HCT116 (cell line): ENCODE results near the gene CNTN4. TPM values are rescaled to one million over a fixed set of nuclear protein-coding genes. Genes with fewer than 3 reads are reported as not detected.

Source experiments
- ATAC-seq: fragments of 200-7000 bp; cut with Tn5 transposase; 2 replicates; pipeline ENCODE4 v1.9.1; 2020; ENCODE audit warnings: mild to moderate bottlenecking, moderate library complexity
- BruUV-seq: library from RNA; stranded (reverse); fragments of 400-500 nt; replicated peaks from 2 replicates; lab custom pipeline; 2021; lab: Mats Ljungman, UMichigan
- CTCF ChIA-PET: fragments of 300-600 bp; sonication (Branson Sonifier 250); formaldehyde crosslinking; loops from one replicate; lab custom pipeline; 2021; ENCODE audit warnings: antibody characterized with exemption; lab: Charles Lee
- POLR2A ChIA-PET: fragments of 300-600, 350-600 bp; sonication (Branson Sonifier 250); formaldehyde crosslinking; loops from one replicate; lab custom pipeline; 2021; ENCODE audit warnings: antibody characterized with exemption; lab: Charles Lee
- RAD21 ChIA-PET, 2 experiments: fragments of 300-600 bp; sonication (Branson Sonifier 250); formaldehyde crosslinking; loops; one replicate each; lab custom pipeline; 2023; ENCODE audit warnings: low total read pairs in 2 of 2; ENCODE audit not compliant: uncharacterized antibody in 2 of 2, unreplicated experiment in 2 of 2, low non-redundant PET in 1 of 2; lab: Charles Lee
- DNase-seq: peaks from one replicate; pipeline ENCODE4 v3.0.0-alpha.2; 2010; ENCODE audit warnings: low read depth, low spot score
- H2AFZ ChIP-seq: fragments of 200-600 bp; shearing (Covaris generic), sonication (generic); 2 replicates; pipeline ENCODE4 v1.6.1; 2017; ENCODE audit warnings: low read depth, mixed run types, mixed read lengths, antibody characterized with exemption, low read length; ENCODE audit not compliant: poor library complexity, severe bottlenecking
- H3K27ac ChIP-seq: 2 replicates; pipeline ENCODE4 v1.5.1; 2012; ENCODE audit warnings: low read depth, low read length
- H3K27me3 ChIP-seq: fragments of 200-600 bp; sonication (generic); 2 replicates; pipeline ENCODE4 v1.6.1; 2016; ENCODE audit warnings: mixed run types, low read length, mixed read lengths; ENCODE audit not compliant: insufficient read depth
- H3K36me3 ChIP-seq, 2 experiments: fragments of 200-500 bp in 1 of 2; fragments of 200-600 bp in 1 of 2; sonication (Bioruptor generic) in 1 of 2; sonication (generic) in 1 of 2; 2 replicates each; pipeline versions ENCODE4 v1.5.1 to v1.6.1; 2014 to 2016; ENCODE audit warnings: low read length in 2 of 2, inconsistent platforms in 1 of 2, mixed read lengths in 1 of 2, mixed run types in 1 of 2; ENCODE audit not compliant: insufficient read depth in 2 of 2, control insufficient read depth in 1 of 2
- H3K4me1 ChIP-seq, 2 experiments: fragments of 200-600 bp in 1 of 2; sonication (generic) in 1 of 2; 2 replicates each; pipeline versions ENCODE4 v1.5.1 to v1.6.1; 2012 to 2017; ENCODE audit warnings: low read length in 2 of 2, inconsistent platforms in 1 of 2, mild to moderate bottlenecking in 1 of 2, mixed read lengths in 1 of 2, mixed run types in 1 of 2, moderate library complexity in 1 of 2; ENCODE audit not compliant: insufficient read depth in 2 of 2, control insufficient read depth in 1 of 2
- H3K4me2 ChIP-seq: fragments of 200-600 bp; sonication (generic); 2 replicates; pipeline ENCODE4 v1.6.1; 2017; ENCODE audit warnings: mixed run types, low read length, mixed read lengths
- H3K4me3 ChIP-seq, 2 experiments: fragments of 200-600 bp in 1 of 2; sonication (generic) in 1 of 2; replicated peaks in 1 of 2; 2 replicates each; pipeline ENCODE4 v1.5.1; 2011 to 2016; ENCODE audit warnings: low read length in 2 of 2, control low read depth in 1 of 2, low read depth in 1 of 2, mild to moderate bottlenecking in 1 of 2, mixed read lengths in 1 of 2, mixed run types in 1 of 2
- H3K79me2 ChIP-seq: fragments of 200-600 bp; sonication (generic); 2 replicates; pipeline ENCODE4 v1.6.1; 2017; ENCODE audit warnings: mild to moderate bottlenecking, mixed run types, low read length, moderate library complexity, mixed read lengths; ENCODE audit not compliant: insufficient read depth
- H3K9ac ChIP-seq: fragments of 200-600 bp; sonication (generic); 2 replicates; pipeline ENCODE4 v1.6.1; 2016; ENCODE audit warnings: low read length, mixed read lengths
- H3K9me2 ChIP-seq: fragments of 200-600 bp; sonication (generic), shearing (Covaris generic); 2 replicates; pipeline ENCODE4 v1.6.1; 2017; ENCODE audit warnings: mixed run types, mild to moderate bottlenecking, moderate library complexity; ENCODE audit not compliant: insufficient read depth
- H3K9me3 ChIP-seq, 2 experiments: fragments of 200-500 bp in 1 of 2; fragments of 200-600 bp in 1 of 2; sonication (Bioruptor generic) in 1 of 2; sonication (generic) in 1 of 2; 2 replicates each; pipeline ENCODE4 v1.6.1; 2014 to 2017; ENCODE audit warnings: low read length in 2 of 2, mixed read lengths in 2 of 2, inconsistent platforms in 1 of 2, low read depth in 1 of 2, mild to moderate bottlenecking in 1 of 2, mixed run types in 1 of 2, moderate library complexity in 1 of 2; ENCODE audit not compliant: control insufficient read depth in 1 of 2, insufficient read depth in 1 of 2
- H4K20me1 ChIP-seq: fragments of 200-600 bp; sonication (generic), shearing (Covaris generic); 2 replicates; pipeline ENCODE4 v1.6.1; 2017; ENCODE audit warnings: mixed run types, mild to moderate bottlenecking, moderate library complexity; ENCODE audit not compliant: insufficient read depth
- CBX3 ChIP-seq: IDR thresholded peaks from 2 replicates; pipeline ENCODE4 v1.6.1; 2012; ENCODE audit warnings: low read depth
- CEBPB ChIP-seq: IDR thresholded peaks from 2 replicates; pipeline ENCODE4 v1.6.1; 2012; ENCODE audit warnings: low read depth
- EGR1 ChIP-seq: IDR thresholded peaks from 2 replicates; pipeline ENCODE4 v1.6.1; 2012; ENCODE audit warnings: low read depth
- EZH2phosphoT487 ChIP-seq: fragments of 200-600 bp; IDR thresholded peaks from 2 replicates; pipeline ENCODE4 v1.6.1; 2018; ENCODE audit warnings: antibody characterized with exemption, borderline replicate concordance
- FOSL1 ChIP-seq: IDR thresholded peaks from 2 replicates; pipeline ENCODE4 v1.6.1; 2012; ENCODE audit warnings: low read depth
- JUND ChIP-seq: IDR thresholded peaks from 2 replicates; pipeline ENCODE4 v1.6.1; 2012
- MAX ChIP-seq: IDR thresholded peaks from 2 replicates; pipeline ENCODE4 v1.6.1; 2012
- POLR2AphosphoS5 ChIP-seq: IDR thresholded peaks from 2 replicates; pipeline ENCODE4 v1.6.1; 2011; ENCODE audit warnings: mild to moderate bottlenecking, low read depth, low read length, moderate library complexity
- SIN3A ChIP-seq: IDR thresholded peaks from 2 replicates; pipeline ENCODE4 v1.6.1; 2012; ENCODE audit warnings: low read depth
- SP1 ChIP-seq: IDR thresholded peaks from 2 replicates; pipeline ENCODE4 v1.6.1; 2012; ENCODE audit warnings: low read depth
- SRF ChIP-seq: IDR thresholded peaks from 2 replicates; pipeline ENCODE4 v1.6.1; 2012; ENCODE audit warnings: low read depth
- TCF7L2 ChIP-seq: IDR thresholded peaks from 2 replicates; pipeline ENCODE4 v1.7.0; 2011; ENCODE audit warnings: borderline replicate concordance, inconsistent platforms; ENCODE audit not compliant: insufficient read depth, insufficient read length; ENCODE audit errors: extremely low read depth
- YY1 ChIP-seq: IDR thresholded peaks from 2 replicates; pipeline ENCODE4 v1.6.1; 2011; ENCODE audit warnings: low read length, low read depth, moderate library complexity, mild to moderate bottlenecking; ENCODE audit not compliant: insufficient replicate concordance; ENCODE audit errors: extremely low read depth
- ZBTB33 ChIP-seq: IDR thresholded peaks from 2 replicates; pipeline ENCODE4 v1.6.1; 2011; ENCODE audit warnings: mild to moderate bottlenecking, low read length, moderate library complexity; ENCODE audit not compliant: insufficient replicate concordance; ENCODE audit errors: extremely low read depth
- ZNF274 ChIP-seq: fragments of 200-500 bp; sonication (Bioruptor generic); IDR thresholded peaks from 2 replicates; pipeline ENCODE4 v1.6.1; 2014; ENCODE audit warnings: mild to moderate bottlenecking, low read depth, low read length, inconsistent platforms
- intact Hi-C: fragments of 100-400 bp; cut with micrococcal nuclease; formaldehyde crosslinking; loops from 2 replicates; pipeline ENCODE4 v1.10.0; 2022
- total RNA-seq: library from RNA; stranded (reverse); gene quantifications from one replicate; pipeline ENCODE4 v1.2.1, GENCODE V29; 2021; ENCODE audit not compliant: unreplicated experiment
- TF ChIP-seq, protein P1 (sequence below): IDR thresholded peaks from 2 replicates; pipeline ENCODE4 v1.6.1; 2012; ENCODE audit warnings: low read depth

The CNTN4 gene
- total RNA-seq, 1 experiment from 2014 or later = not detected

DNA sequence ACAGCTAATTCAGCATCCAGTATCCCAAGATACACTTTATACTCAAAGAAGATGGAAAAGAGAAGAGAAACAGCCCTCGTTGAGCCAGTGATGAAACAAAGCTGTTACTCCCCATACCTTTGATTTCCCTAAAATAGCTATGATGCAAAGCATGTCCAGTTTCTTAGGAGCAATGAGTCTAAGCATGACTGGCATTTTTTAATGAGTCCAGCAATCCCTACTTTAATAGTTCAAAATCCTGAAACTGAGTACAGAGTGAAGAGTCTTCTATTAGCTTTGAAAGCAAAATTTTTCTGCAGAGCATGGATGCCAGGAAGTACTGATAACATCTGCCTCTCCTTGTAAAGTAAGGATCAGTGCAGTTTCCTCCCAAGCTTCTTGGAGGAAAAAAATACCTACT lies 708.8 kb downstream of the CNTN4 start:
- TF ChIP-seq CEBPB = no peak
- TF ChIP-seq YY1 = no peak
- no peak for TF ChIP-seq TCF7L2
- no peak for TF ChIP-seq FOSL1
- no peak for TF ChIP-seq POLR2AphosphoS5
- no peak for TF ChIP-seq EGR1
- no peak for TF ChIP-seq EZH2phosphoT487
- TF ChIP-seq SRF = no peak
- TF ChIP-seq JUND = no peak
- no peak for TF ChIP-seq SP1
- TF ChIP-seq ZBTB33 = no peak
- no peak for TF ChIP-seq MAX
- no peak for TF ChIP-seq SIN3A
- TF ChIP-seq, protein P1, sequence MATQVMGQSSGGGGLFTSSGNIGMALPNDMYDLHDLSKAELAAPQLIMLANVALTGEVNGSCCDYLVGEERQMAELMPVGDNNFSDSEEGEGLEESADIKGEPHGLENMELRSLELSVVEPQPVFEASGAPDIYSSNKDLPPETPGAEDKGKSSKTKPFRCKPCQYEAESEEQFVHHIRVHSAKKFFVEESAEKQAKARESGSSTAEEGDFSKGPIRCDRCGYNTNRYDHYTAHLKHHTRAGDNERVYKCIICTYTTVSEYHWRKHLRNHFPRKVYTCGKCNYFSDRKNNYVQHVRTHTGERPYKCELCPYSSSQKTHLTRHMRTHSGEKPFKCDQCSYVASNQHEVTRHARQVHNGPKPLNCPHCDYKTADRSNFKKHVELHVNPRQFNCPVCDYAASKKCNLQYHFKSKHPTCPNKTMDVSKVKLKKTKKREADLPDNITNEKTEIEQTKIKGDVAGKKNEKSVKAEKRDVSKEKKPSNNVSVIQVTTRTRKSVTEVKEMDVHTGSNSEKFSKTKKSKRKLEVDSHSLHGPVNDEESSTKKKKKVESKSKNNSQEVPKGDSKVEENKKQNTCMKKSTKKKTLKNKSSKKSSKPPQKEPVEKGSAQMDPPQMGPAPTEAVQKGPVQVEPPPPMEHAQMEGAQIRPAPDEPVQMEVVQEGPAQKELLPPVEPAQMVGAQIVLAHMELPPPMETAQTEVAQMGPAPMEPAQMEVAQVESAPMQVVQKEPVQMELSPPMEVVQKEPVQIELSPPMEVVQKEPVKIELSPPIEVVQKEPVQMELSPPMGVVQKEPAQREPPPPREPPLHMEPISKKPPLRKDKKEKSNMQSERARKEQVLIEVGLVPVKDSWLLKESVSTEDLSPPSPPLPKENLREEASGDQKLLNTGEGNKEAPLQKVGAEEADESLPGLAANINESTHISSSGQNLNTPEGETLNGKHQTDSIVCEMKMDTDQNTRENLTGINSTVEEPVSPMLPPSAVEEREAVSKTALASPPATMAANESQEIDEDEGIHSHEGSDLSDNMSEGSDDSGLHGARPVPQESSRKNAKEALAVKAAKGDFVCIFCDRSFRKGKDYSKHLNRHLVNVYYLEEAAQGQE = no peak
- TF ChIP-seq ZNF274 = no peak
- TF ChIP-seq CBX3 = no peak
- H4K20me1 ChIP-seq = no peaks in the 10 kb centered on the region
- H3K4me1 ChIP-seq = no peaks in the 10 kb centered on the region
- H3K4me2 ChIP-seq = no peak overlapping the region
- ChIA-PET CTCF (no interaction called here), POLR2A (no interaction called here), RAD21 (no interaction called here)
- H3K27me3 ChIP-seq = no peaks in the 10 kb centered on the region
- H3K27ac ChIP-seq = no peak overlapping the region
- no peak for ATAC-seq
- intact Hi-C loops = no loop called here
- H3K36me3 ChIP-seq = no peaks in the 10 kb centered on the region
- H3K9me3 ChIP-seq = peaks cover 0 to 12% of the 10 kb centered on the region in 2 experiments; a peak in 2 of 4 replicates
- no peaks in the 10 kb centered on the region for H3K79me2 ChIP-seq
- H3K9me2 ChIP-seq = no peaks in the 10 kb centered on the region
- no peak overlapping the region for H3K9ac ChIP-seq
- no TSS peak for BruUV-seq
- H2AFZ ChIP-seq = no peak overlapping the region
- DNase-seq = no peak
- no peak overlapping the region for H3K4me3 ChIP-seq
